ENCODE data around the gene ENG. TPM values are rescaled to one million over a fixed set of nuclear protein-coding genes. Genes with fewer than 3 reads are reported as not detected.
A peak's percentile ranks its signal among the peaks of the same experiment; 100 is the strongest.

The ENG gene
- total and polyA plus RNA-seq, 8 donors = 4.0 to 58.5 (median 25.2) TPM

DNA sequence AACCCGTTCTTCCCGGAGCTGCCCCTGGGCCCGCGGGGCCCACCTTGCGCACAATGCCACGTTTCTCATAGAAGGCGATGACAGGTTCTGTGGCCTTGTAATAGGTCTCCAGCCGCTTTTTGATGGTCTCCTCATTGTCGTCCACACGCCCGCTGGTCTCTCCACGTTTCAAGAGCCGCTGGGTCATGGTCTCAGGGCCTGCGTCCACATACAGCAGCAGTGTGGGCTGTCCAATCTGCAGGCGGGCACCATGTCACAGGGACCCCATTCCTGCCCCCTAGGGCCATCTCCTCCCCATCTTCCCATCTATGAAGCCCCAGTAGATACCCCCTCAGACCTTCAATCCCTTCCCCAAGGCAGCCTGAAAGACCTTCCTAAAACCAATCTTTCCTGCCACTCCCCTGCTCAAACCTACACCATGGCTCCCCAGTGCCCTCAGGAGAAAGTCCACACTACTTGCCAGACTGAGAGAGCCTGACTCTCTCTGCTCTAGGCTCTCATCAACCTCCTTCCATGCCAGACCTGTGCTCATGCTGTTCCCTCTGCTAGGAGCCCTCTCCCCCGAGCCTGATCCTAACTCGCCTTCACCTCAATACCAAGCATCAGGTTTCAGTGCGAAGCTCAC is 13.9 kb upstream of the ENG start:
- TF ChIP-seq, protein P1, sequence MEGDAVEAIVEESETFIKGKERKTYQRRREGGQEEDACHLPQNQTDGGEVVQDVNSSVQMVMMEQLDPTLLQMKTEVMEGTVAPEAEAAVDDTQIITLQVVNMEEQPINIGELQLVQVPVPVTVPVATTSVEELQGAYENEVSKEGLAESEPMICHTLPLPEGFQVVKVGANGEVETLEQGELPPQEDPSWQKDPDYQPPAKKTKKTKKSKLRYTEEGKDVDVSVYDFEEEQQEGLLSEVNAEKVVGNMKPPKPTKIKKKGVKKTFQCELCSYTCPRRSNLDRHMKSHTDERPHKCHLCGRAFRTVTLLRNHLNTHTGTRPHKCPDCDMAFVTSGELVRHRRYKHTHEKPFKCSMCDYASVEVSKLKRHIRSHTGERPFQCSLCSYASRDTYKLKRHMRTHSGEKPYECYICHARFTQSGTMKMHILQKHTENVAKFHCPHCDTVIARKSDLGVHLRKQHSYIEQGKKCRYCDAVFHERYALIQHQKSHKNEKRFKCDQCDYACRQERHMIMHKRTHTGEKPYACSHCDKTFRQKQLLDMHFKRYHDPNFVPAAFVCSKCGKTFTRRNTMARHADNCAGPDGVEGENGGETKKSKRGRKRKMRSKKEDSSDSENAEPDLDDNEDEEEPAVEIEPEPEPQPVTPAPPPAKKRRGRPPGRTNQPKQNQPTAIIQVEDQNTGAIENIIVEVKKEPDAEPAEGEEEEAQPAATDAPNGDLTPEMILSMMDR (IDR thresholded peaks at IDR 0.05) = no peak
- TF ChIP-seq POLR2AphosphoS5 (IDR thresholded peaks at IDR 0.05) = no peak
- TF ChIP-seq POLR2A (IDR thresholded peaks at IDR 0.05) = no peak
- no peak for TF ChIP-seq EP300 (IDR thresholded peaks at IDR 0.05)
- Histone ChIP-seq H3K4me3 (no peak overlapping the region), H3K27me3 (no peaks in the 10 kb centered on the region), H3K9me3 (no peaks in the 10 kb centered on the region), H3K4me1 (peaks cover 0 to 4% (median 3%) of the 10 kb centered on the region in 4 donors), H3K27ac (peak overlapping the region in 3 of 5 donors; percentile 7 to 56 (median 50)), H3K36me3 (peaks cover 8 to 60% (median 48%) of the 10 kb centered on the region in 4 donors)
- intact Hi-C loops (cut with DNase I; ENCODE audit: low total_unique reads) = loop anchor here (10.0 kb wide), 1 partner anchor 64 kb away; the partner anchor contains the start of gene FPGS
- DNase-seq = peak in 1 of 2 donors; percentile 1
- WGBS, 5 donors = 92 to 96% (median 93%) methylated on average over 14 to 18 of the region's 18 CpGs

DNA sequence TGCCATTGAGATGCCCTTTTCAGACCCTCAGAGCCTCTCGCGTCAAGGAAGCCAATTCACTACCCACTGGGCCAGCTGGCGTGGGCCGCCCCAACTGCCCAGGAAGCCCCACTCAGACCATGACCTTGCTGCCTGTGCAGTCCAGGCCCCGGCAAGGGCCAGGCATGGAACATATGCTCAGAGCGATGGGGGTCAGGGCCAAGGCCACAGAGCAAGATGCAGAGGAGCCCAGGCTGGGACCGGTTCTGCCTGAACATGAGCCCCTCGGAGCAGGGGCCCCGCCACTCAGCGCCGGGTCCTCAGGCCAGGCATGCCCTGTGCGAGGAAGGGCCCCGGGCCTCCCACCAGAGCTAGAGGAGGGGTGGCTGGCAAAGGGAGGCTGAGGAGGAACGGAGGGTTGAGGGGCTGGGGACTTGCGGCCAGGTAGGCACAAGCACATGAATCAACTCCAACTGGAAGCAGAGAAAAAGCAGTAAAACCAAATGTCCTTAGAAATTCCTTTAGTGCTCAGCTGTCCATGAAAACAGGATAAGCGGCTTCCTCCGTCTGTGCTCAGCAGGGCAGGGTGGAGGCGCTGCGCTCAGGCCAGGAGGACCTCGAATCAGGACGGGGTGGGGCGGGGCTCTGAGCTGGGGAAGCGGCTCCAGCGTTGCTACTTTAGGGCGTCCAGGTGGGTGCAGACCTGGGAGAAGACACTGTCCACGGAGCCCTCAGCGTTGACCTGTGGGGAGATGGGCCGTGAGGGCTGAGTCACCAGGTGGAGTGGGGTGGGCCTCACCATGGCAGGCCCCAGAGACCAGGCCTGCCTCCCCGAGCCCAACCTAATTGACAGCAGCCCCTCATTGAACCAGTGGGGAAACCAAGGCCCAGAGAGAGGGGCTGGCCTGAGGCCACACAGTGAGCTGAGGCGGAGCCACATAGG is 13.2 kb upstream of the ENG start:
- H3K4me1 ChIP-seq = peaks cover under 1 to 7% (median 3%) of the 10 kb centered on the region in 4 donors
- no peaks in the 10 kb centered on the region for H3K9me3 ChIP-seq
- WGBS, 5 donors = 74 to 87% (median 84%) methylated on average over 29 to 30 of the region's 30 CpGs
- TF ChIP-seq POLR2AphosphoS5 (IDR thresholded peaks at IDR 0.05) = no peak
- TF ChIP-seq EP300 (IDR thresholded peaks at IDR 0.05) = no peak
- TF ChIP-seq, protein P1 (IDR thresholded peaks at IDR 0.05) = no peak
- TF ChIP-seq POLR2A (IDR thresholded peaks at IDR 0.05) = no peak
- DNase-seq = peak in 1 of 2 donors; percentile 50
- H3K36me3 ChIP-seq = peaks cover 8 to 52% (median 45%) of the 10 kb centered on the region in 4 donors
- H3K4me3 ChIP-seq = no peak overlapping the region
- peak overlapping the region in 4 of 5 donors; percentile 7 to 56 (median 30) for H3K27ac ChIP-seq
- no peaks in the 10 kb centered on the region for H3K27me3 ChIP-seq
- intact Hi-C loops (cut with DNase I; ENCODE audit: low total_unique reads) = loop anchor here (10.0 kb wide), 1 partner anchor 63 kb away; the partner anchor contains the start of gene FPGS

DNA sequence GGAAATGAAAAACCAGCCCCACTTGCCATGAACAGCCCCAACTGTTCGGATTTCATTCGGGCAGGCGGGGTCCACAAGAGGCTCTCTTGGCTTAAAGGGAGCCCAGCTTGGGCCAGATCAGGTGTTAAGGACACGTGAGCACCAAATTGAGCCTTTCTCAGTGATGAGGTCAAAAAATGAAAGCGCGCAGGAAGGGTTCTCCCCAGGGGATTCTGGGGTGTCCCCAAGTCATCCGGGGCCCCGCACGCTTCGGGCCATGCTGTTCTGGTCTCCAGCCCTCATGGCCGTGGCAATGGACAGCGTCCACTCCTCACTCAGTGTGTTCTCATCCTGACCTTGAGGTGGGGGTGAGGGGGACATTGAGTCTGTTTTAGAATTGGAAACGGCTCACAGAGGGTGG is 12.1 kb upstream of the ENG start:
- no peak overlapping the region for H3K4me3 ChIP-seq
- H3K36me3 ChIP-seq = peaks cover 3 to 41% (median 34%) of the 10 kb centered on the region in 4 donors
- H3K4me1 ChIP-seq = peaks cover 7 to 18% (median 14%) of the 10 kb centered on the region in 4 donors
- TF ChIP-seq POLR2AphosphoS5 (IDR thresholded peaks at IDR 0.05) (no peak), POLR2A (IDR thresholded peaks at IDR 0.05) (no peak), EP300 (IDR thresholded peaks at IDR 0.05) (no peak)
- TF ChIP-seq, protein P1 (IDR thresholded peaks at IDR 0.05) = no peak
- DNase-seq = peak in 1 of 2 donors; percentile 1
- no peaks in the 10 kb centered on the region for H3K9me3 ChIP-seq
- intact Hi-C loops (cut with DNase I; ENCODE audit: low total_unique reads) = loop anchor here (10.0 kb wide), 1 partner anchor 62 kb away; the partner anchor contains the start of gene FPGS
- WGBS, 5 donors = 87 to 97% (median 95%) methylated on average over 13 of the region's 13 CpGs
- H3K27me3 ChIP-seq = no peaks in the 10 kb centered on the region
- H3K27ac ChIP-seq = no peak overlapping the region

Measured in stomach (tissue), 9 donors.